Muscle of back (tissue), 11 donors: Measurements from ENCODE around the gene TCEA2. TPM values are rescaled to one million over a fixed set of nuclear protein-coding genes. Genes with fewer than 3 reads are reported as not detected.
A peak's percentile ranks its signal among the peaks of the same experiment; 100 is the strongest.

Experiments used
- DNase-seq, 3 donors: peaks; one replicate each; pipeline versions ENCODE4 v3.0.0 to v3.0.0-alpha.2; 2013
- polyA plus RNA-seq, 10 donors: library from polyadenylated mRNA; unstranded; fragments of 120-200 nt; gene quantifications; one replicate each; pipeline ENCODE4 v1.2.1, GENCODE V29; 2013; ENCODE audit not compliant: insufficient read length in 10 of 10

TCEA2 gene
- polyA plus RNA-seq, 10 donors: 38.5 to 50.1 (median 42.5) TPM

DNA sequence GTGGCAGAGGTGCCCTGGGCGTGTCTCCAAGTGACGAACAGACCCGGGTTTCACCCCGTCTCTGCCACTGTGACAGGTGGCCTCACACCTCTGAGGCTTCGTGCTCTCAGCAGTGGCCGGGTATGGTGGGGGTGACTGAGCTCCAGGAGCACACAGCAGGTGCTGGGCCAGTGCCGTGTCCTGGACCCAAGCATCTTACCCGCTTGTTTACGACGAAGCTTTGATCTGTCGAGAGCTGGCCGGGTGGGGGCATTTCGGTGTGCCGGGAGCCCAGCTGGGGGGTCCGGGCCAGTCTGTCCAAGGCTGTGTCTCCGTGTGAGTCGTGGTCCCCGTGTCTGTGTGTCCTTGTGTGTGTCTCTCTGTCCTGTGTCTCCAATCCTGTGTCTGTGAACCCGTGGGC, 28.3 kb downstream of the TCEA2 start:
- DNase-seq: no peak

DNA sequence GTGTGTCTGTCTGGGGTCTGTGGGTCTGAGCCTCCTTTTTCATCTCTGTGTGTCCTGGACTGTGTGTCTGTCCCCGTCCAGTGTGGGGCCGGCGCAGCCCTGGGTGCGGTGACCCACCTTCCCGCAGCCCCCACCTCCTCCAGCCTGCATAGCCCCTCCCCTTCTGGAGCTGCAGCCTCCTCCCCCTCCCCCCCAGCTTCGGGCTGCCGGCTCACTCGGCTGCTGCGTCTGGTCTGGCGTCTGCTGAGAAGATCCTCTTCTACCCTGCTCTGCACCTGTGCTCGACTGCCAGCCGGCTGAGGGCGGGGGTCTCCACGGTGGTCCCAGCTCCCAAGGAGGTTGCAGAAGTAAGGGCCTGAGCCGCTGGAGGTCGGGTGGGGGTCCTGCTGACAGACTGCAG, 28.8 kb downstream of the TCEA2 start:
- no peak for DNase-seq

DNA sequence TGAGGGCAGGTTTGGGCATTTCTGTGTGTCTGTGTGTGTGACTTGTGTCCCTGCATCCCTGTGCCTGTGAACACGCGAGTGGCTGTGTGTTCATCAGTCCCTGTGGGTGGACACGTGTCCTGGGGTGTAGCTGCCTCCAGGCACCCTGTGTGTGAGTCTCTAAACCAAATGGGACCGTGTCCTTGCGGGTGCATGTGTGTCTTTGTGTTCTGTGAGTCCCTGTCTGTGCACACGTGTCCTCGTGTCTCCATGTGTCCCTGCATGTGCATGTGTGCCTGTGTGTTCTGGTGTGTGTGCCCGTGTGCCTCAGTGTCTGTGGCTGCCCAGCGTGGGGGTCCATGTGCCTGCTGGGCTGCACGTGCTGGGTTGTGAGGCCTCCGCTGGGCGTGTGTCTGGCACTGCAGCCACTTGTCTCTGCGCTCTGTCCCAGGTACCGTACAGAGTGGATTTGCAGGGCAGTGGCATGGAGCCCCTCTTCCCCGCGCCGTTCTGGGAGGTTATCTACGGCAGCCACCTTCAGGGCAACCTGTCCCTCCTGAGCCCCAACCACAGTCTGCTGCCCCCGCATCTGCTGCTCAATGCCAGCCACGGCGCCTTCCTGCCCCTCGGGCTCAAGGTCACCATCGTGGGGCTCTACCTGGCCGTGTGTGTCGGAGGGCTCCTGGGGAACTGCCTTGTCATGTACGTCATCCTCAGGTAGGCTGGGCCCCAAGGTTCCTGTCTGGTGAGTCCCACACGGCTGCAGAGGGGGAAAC, 29.4 kb downstream of the TCEA2 start:
- no peak for DNase-seq

DNA sequence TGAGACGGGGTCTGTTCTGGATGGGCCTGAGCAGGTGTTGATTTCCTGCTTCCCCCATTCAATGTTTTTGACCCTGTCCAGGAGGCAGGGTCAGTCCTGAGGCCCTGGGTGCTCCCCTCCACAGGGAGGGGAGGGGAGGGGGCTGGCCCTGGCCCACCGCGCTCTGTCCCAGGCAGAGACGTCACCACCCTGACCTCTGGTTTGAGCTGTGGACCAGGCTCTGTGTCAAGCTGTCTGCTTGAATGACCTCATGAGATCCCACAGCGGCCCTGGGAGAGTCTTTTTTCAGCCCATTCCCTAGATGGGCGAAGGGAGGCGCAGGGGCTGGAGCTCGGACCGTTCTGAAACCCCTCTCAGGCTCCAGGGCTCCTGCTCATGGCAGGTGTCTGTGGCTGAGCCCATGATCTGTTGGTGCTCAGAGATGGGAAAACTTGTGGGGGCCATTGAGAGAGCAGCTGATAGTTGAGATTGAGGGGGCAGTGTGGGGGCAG, 30.1 kb downstream of the TCEA2 start:
- no peak for DNase-seq

DNA sequence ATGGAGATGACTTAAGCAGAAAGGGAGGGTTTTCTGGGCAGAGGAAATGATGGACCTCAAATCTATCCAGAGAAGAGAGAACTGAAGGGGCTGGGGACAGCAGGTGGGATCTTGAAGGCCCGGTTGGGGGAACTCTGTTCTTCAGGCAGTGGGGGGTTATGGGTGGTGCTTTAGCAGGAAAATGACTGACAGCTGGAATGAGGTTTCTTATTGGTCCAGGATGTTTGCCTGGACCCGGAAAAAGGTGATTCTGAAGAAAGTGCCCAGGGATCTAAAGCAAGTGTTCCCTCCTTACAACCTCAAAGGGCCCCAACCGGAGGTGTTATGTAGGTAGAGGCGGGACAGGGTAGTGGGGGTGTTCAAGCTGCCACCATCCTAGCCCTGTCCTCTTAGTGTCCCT, 32.5 kb downstream of the TCEA2 start:
- no peak for DNase-seq

DNA sequence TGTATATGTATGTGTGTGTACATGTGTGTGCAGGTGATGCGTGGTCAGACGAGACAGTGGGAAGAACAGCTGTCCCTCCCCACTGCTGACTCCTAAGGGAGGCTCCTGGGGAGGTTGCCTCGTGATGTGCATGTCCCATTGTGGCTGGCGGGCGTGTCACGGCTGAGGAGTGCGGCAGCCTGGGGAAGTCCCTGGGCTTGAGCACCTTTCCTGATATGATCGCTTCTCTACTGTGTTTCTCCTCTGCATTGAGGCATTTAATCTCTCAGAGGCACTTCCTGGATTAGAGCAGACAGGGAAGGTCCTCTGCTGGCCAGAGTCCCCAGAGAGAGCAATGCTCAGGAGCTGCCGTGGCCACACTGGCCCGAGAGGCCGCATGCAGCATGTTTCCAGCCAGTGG, 32.9 kb downstream of the TCEA2 start:
- no peak for DNase-seq

DNA sequence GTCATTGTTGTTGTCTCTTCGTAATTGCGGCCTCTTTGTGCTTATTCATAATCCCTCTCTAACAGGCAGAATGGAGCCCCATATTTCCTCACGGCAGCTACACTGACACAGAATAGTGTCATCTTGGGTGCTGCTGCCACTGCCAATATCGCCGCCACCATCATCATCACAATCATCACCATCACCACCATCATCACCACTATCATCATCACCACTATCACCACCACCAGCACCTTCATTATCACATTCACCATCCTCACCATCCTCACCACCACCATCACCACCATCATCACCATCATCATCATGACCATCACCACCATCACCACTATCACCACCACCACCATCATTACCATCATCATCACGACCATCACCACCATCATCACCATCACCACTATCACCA, 33.5 kb downstream of the TCEA2 start:
- no peak for DNase-seq

DNA sequence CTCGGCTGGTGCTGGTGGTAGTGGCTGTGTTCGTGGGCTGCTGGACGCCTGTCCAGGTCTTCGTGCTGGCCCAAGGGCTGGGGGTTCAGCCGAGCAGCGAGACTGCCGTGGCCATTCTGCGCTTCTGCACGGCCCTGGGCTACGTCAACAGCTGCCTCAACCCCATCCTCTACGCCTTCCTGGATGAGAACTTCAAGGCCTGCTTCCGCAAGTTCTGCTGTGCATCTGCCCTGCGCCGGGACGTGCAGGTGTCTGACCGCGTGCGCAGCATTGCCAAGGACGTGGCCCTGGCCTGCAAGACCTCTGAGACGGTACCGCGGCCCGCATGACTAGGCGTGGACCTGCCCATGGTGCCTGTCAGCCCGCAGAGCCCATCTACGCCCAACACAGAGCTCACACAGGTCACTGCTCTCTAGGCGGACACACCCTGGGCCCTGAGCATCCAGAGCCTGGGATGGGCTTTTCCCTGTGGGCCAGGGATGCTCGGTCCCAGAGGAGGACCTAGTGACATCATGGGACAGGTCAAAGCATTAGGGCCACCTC, 35.5 kb downstream of the TCEA2 start:
- no peak for DNase-seq

DNA sequence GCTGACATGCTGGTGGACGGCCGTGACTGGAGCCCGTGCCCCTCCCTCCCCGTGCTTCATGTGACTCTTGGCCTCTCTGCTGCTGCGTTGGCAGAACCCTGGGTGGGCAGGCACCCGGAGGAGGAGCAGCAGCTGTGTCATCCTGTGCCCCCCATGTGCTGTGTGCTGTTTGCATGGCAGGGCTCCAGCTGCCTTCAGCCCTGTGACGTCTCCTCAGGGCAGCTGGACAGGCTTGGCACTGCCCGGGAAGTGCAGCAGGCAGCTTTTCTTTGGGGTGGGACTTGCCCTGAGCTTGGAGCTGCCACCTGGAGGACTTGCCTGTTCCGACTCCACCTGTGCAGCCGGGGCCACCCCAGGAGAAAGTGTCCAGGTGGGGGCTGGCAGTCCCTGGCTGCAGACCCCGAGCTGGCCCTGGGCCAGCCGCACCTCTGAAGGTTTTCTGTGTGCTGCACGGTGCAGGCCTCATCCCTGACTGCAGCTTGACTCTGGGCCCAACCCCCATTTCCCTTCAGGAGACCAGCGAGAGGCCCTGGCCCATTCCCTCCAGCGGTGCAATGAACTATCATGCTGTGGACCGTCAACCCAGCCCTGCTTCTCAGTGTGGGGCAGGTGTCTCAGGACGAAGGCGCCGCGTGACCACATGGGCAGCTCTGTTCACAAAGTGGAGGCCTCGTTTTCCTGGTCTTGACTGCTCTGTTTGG, 36.2 kb downstream of the TCEA2 start:
- DNase-seq: peak; percentile 59 to 78 (median 65)

DNA sequence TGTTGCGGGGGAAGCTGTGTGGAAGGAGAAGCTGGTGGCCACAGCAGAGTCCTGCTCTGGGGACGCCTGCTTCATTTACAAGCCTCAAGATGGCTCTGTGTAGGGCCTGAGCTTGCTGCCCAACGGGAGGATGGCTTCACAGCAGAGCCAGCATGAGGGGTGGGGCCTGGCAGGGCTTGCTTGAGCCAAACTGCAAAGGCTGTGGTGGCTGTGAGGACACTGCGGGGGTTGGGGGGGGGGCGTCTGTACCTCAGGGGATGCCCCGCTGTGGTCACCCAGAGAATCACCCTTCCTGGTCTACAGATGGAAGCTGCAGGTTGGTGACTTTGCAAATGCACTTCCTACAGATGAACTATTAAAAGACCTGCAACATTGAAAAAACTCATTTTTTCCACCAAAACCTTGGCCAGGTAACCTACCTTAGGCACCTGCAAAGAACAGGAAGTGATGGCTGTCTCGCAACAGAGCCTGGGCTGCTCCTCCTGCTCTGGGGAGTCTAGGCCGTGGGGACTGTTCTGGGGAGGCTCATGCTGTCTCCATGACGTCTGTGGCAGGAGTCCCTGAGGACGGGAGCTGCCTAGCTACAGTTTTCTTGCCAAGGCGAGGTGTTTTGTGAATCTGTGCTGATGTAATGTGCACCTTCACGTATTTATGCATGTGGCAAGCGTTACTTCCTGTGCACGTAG, 37.0 kb downstream of the TCEA2 start:
- no peak for DNase-seq

DNA sequence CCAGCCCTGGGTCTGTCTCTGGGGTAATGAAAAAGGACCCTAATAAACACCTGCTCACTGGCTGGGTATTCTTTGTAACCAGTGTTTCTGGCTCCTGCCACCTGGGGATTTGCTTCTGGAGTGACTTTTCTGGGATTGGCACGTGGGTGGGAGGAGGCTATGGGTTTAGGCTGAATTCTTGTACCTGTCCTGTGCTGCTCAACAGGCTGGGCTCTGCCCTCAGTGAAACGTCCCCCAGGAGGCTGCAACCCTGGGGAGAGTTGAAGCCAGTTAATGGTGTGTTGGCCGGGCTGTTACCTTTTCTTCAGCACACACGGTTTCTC, 37.5 kb downstream of the TCEA2 start:
- no peak for DNase-seq

DNA sequence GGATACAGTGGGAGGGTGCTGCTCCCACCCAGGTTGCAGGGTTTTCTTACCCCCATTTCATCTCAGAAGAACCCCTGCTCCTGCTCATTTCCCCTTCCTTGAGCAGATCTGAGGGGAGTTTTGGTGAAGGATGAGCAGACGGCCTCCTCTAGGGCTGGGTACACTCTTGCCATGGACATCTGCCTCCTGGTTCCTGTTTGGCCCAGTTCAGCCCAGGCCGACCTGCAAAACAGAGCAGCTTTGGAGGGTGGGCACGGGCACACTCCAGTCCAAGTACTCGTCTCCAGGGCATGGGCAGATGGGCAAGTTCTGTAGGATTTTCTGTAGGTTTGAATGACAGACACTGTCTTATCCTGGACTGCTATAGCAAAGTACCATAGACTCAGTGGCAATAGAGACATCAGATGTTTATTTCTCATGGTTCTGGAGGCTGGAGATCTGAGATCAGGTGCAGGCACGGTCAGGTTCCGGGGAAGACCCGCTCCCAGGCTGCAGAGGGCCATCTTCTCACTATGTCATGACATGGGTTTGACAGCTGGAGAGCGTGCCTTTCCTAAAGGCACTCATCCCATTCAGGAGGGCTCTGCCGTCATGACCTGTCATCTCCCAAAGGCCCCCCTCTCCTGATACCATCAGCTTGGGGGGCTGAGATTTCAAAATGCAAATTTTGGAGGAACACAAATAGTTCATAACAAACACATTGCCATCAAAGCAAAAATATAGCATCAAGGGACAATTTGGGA, 38.1 kb downstream of the TCEA2 start:
- DNase-seq: no peak

DNA sequence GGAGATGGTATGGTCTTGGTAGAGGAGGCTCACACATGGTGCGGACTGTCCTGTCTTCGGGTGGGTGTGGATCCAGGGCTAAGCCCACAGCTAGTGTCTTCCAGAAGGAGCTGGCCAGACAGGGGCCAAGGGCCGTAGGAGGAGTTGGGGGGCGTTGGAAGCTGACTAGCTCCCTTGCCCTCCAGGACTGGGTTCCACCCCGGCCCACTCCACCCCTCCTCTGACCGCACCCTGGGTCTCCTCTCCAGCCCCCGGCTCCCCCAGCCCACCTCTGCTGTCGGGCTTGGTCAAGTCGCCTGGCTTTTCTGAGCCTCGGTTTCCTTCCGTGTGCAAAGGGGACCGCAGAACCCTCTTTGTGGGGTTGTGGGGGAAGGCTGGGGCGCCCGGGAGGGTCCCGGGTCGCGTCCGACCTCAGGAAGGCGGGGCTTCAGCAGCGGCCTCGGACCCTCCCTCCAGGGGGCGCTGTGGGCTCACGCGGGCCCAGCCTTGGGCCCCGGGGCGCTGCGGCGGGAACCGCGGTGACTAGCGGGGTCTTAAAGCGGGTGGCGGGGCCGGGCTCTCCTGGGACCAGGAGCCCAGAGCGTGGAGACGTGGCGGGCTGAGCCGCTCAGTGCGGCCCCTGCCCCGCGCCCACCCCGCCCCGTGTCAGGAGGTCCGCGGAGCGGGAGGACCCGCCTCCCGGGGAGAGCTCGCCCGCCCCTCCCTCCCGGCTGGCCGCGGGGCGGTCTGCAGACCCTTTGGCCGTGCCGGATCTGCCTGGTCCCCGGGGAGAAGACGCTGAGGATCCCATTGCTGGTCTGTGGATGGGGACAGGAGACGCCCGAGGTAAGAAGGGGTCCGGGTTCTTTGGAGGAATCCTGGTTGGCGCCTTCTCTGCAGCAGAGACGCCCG, 39.0 kb downstream of the TCEA2 start:
- DNase-seq: no peak

DNA sequence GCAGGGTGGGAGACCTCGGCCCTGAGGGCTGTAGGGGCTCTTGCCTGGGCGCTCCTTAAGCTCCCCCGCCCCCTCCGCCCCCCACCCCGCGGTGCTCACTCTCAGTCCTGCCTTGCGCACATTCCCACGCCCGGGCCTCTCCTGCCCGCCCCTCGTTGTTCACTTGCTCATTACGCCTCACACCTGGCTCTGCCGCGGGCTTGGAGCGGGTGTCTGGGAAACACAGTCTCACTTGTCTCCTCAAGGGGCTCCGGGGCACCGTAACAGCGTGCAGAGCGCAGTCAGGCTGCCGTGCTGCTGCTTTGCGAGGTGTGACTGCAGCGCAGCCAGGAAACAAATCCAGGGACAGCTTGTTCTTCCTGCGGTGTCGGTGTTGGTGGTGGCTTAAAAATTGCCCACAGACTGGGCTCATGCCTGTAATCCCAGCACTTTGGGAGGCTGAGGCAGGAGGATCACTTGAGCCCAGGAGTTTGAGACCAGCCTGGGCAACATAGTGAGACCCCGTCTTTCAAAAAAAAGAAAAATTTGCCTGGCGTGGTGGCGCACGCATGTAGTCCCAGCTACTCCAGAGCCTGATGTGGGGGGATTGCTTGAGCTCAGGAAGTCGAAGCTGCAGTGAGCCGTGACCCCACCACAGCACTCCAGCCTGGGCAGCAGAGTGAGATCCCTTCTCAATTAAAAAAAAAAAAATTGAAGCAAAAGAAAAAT, 39.8 kb downstream of the TCEA2 start:
- DNase-seq: no peak

DNA sequence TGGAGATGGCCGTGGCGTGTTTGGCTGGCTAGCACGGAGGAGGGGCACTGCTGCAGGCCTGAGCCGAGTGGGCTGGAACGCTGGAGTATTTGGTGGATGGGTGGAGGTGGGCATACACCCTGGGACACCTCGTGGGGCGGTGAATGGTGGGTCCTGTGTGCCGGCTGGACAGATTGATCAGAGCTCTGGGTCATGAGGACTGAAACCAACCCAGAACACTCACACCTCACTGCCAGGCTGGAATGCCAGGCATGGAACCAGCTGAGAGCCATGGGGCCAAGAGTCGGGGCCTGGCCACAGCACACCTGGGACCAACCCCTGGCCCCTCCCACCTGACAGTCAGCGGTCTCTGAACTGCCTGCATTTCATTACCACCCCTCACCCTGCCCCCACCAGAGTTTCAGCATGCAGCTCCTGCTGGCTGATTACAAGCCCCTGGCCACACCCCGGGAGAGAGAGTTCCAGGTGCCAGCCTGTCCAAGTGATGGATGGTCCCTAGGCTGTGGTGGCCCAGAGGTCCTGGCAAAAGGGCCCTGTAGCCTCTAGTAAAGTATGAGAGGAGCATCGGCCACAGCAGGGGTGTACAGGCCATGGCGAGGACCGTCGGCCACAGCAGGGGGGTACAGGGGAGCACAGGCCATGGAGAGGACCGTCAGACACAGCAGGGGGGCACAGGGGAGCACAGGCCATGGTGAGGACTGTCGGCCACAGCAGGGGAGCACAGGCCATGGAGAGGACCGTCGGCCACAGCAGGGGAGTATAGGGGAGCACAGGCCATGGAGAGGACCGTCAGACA, 41.1 kb downstream of the TCEA2 start:
- DNase-seq: no peak

DNA sequence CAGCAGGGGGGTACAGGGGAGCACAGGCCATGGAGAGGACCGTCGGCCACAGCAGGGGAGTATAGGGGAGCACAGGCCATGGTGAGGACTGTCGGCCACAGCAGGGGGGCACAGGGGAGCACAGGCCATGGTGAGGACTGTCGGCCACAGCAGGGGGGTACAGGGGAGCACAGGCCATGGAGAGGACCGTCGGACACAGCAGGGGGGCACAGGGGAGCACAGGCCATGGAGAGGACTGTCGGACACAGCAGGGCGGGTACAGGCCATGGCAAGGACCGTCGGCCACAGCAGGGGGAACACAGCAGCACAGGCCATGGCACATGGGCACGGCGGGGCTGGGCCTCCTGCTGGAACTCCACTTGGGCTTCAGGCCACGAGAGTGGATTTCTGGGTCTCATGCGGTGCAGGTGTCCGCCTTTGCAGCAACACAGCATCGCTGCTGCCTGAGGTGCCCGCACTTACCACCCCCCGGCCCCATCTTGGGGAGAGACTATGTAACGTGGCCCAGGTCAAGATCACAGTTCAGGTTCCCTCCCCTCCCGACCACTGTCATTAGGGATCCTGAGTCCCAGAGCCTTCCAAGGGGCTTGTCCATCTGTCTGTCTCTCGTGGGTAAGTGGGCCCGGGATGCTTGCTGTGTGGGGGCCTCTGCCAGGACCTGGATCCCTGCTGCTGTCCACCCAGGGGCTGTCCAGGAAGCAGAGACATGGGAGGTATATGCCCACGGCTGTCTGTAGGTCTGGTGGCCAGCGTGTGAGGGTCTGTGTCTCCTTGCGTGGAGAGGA, 41.9 kb downstream of the TCEA2 start:
- DNase-seq: no peak

DNA sequence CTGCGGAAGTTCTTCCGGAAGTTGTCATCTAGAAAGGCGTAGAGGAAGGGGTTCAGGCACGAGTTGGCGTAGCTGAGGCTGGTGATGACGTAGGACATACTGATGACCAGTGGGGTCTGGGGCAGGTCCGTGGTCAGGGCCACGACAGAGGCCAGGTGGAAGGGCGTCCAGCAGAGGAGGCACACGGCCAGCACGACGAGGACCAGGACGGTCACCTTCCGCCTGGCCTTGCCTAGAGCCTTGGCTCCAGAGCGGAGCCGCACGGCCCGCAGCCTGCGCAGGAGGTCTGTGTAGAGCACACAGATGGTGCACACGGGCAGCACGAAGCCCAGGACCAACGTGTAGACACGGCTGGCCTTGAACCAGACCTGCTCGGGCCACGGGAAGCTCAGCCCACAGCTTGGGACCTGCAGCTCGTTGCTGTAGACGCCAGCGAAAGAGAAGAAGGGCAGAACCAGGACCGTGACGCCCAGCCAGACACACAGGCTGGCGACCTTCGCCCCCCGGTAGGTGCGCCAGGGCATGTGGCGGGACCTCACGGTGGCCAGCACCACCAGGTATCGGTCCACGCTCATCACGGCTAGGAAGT, 42.9 kb downstream of the TCEA2 start:
- DNase-seq: no peak

DNA sequence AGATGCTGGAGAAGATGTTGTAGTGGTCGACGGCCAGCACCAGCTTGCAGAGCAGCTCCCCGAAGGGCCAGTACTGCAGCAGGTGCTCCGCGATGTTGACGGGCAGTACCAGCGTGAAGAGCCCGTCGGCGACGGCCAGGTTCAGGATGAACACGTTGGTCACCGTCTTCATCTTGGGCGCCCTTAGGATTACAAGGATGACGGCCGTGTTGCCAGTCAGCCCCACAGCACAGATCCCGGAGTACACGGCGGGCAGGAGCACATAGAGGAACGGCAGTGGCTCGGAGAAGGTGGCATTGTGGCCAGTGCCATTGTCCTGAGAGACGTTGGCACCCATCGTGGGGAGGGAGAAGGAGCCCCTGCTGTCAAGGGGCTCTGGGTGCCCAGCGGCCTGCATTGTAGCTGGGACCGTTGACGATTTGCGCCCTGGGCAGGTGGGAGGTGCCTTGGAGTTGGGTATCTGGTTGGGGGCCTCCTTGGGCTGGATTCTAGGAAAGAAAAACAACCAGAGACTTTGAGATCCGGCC, 43.5 kb downstream of the TCEA2 start:
- no peak for DNase-seq
